NCI-H510A (cell line): ENCODE results near the gene OLFM4.
"Not testable (repeated sequence)": the region's sequence is repeated elsewhere in the genome, so short reads cannot be mapped to it uniquely, and the experiment has no call there.

Experiments used
- DNase-seq: peaks from one replicate; lab custom pipeline; 2025; lab: John Stamatoyannopoulos, UW

The OLFM4 gene

GRCh38 chr13:53028637-53029203 lies at the start of gene OLFM4:
Gene OLFM4 (plus strand): TSS chr13:53028813. CDS start chr13:53028837, 24 bp downstream.
- DNase-seq, result no peak

GRCh38 chr13:52978989-52979388 lies 49.6 kb upstream of the OLFM4 start:
- no peak for DNase-seq

- no peak for DNase-seq
Observed at GRCh38 chr13:52980695-52981094, 47.9 kb upstream of the OLFM4 start.

GRCh38 chr13:52983836-52984235 lies 44.8 kb upstream of the OLFM4 start:
- DNase-seq, result no peak

GRCh38 chr13:52984881-52985363 lies 43.7 kb upstream of the OLFM4 start:
- DNase-seq, result no peak

GRCh38 chr13:52991344-52992020 lies 37.1 kb upstream of the OLFM4 start:
- no peak for DNase-seq

- no peak for DNase-seq
Observed at GRCh38 chr13:52992110-52992509, 36.5 kb upstream of the OLFM4 start.

- no peak for DNase-seq
Observed at GRCh38 chr13:52994051-52994450, 34.6 kb upstream of the OLFM4 start.

GRCh38 chr13:52994865-52995264 lies 33.7 kb upstream of the OLFM4 start:
- no peak for DNase-seq

GRCh38 chr13:52995946-52996345 lies 32.7 kb upstream of the OLFM4 start:
- no peak for DNase-seq

- no peak for DNase-seq
Observed at GRCh38 chr13:52997951-52998876, 30.4 kb upstream of the OLFM4 start.

- no peak for DNase-seq
Observed at GRCh38 chr13:52999093-52999696, 29.4 kb upstream of the OLFM4 start.

- no peak for DNase-seq
Observed at GRCh38 chr13:53001444-53002225, 27.0 kb upstream of the OLFM4 start.

- no peak for DNase-seq
Observed at GRCh38 chr13:53004573-53004972, 24.0 kb upstream of the OLFM4 start.

- DNase-seq, result peak; percentile 32
Observed at GRCh38 chr13:53005626-53006025, 23.0 kb upstream of the OLFM4 start.

- DNase-seq, result no peak
Observed at GRCh38 chr13:53007872-53008271, 20.7 kb upstream of the OLFM4 start.

- no peak for DNase-seq
Observed at GRCh38 chr13:53010374-53011105, 18.1 kb upstream of the OLFM4 start.

GRCh38 chr13:53012707-53013106 lies 15.9 kb upstream of the OLFM4 start:
- DNase-seq, result no peak

GRCh38 chr13:53013113-53013512 lies 15.5 kb upstream of the OLFM4 start:
- no peak for DNase-seq

- not testable (repeated sequence) for DNase-seq
Observed at GRCh38 chr13:53014018-53014417, 14.6 kb upstream of the OLFM4 start.
